Testis (tissue), 2 donors: ENCODE data around the gene SAPCD1.

Experiments used
- POLR2A ChIP-seq: fragments of 450-650 bp; IDR thresholded peaks from one replicate; pipeline ENCODE4 v1.6.1; 2017; ENCODE audit warnings: antibody characterized with exemption, mild to moderate bottlenecking, moderate library complexity
- TF ChIP-seq, protein P1 (sequence below), 3 experiments: fragments of 450-650 bp in 2 of 3; fragments of 200-600 bp in 1 of 3; sonication (generic) in 1 of 3; IDR thresholded peaks; one replicate each; pipeline ENCODE4 v1.5.1; 2016 to 2019; ENCODE audit warnings: antibody characterized with exemption in 3 of 3, mild to moderate bottlenecking in 2 of 3, moderate library complexity in 1 of 3

DNA sequence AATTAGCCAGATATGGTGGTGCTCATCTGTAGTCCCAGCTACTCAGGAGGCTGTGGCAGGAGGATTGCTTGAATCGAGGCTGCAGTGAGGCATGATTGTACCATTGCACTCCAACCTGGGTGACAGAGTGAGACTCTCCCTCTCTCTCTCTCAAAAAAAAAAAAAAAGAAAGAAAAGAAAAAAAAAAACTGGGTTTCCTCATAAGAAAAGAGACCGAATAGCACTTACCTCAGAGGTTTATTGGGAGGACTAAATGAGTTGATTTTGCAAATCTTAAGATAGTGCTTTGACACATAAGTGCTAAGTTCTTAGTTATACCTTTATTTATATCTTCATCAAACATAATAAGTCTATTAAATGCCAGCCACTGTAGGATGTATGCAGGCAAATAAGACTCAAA lies 8.4 kb downstream of the SAPCD1 start:
- TF ChIP-seq, protein P1, sequence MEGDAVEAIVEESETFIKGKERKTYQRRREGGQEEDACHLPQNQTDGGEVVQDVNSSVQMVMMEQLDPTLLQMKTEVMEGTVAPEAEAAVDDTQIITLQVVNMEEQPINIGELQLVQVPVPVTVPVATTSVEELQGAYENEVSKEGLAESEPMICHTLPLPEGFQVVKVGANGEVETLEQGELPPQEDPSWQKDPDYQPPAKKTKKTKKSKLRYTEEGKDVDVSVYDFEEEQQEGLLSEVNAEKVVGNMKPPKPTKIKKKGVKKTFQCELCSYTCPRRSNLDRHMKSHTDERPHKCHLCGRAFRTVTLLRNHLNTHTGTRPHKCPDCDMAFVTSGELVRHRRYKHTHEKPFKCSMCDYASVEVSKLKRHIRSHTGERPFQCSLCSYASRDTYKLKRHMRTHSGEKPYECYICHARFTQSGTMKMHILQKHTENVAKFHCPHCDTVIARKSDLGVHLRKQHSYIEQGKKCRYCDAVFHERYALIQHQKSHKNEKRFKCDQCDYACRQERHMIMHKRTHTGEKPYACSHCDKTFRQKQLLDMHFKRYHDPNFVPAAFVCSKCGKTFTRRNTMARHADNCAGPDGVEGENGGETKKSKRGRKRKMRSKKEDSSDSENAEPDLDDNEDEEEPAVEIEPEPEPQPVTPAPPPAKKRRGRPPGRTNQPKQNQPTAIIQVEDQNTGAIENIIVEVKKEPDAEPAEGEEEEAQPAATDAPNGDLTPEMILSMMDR (IDR thresholded peaks at IDR 0.05) = no peak
- TF ChIP-seq POLR2A = no peak
